ENCODE data around the gene ARID3A.

ARID3A gene

DNA sequence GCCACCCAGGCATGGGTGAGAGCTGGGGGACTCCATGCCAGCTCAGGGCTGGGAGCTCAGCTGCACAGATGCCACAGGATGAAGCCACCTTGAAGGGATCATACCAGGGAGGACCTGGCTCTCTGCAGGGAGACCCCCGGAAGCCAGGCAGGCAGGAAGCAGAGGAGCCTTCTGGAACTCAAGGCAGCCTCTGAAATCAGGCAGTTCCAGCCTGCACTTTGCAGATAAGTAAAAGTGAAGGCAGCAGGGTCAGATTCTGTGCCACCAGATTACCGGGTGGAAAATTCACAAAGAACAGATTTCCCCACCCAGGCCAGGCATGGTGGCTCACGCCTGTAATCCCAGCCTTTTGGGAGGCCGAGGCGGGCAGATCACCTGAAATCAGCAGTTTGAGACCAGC lies 92.6 kb downstream of the ARID3A start:
- no peak overlapping the region; the same call in 1 of the 2 replicates for H3K4me2 ChIP-seq

DNA sequence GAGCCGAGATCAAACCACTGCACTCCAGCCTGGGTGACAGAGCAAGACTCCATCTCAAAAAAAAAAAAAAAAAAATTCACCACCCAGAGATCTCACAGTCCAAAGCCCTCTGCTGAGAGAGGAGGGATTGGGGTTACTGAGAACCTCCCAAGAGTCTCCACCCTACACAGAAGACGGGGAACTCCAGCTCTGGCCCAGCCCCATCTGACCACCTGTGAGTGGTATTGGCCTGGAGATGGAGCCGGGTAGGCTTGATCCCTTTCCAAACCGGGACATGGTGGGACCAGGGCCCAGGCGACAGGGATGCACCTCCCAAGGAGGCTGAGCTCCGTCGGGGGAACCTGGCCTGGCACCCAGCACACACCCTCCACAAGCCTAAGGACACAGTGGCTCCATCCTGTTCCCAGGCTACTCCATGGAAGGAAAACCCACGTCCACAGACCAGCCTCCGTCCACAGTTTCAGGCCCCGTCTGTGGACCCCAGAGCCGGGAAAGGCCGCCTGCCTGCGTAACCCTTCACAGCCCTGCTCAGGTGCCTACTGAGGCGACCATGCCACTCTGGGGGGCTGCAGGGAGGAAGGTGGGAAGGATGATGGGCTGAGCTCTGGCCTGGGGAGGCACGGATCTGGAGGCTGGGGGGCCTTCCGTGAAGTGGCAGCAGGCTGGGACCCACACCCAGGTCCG lies 93.2 kb downstream of the ARID3A start:
- H2AFZ ChIP-seq (ENCODE audit: low read depth): no peak overlapping the region
- peak overlapping the region; percentile 83; the same call in 1 of the 2 replicates for H3K9ac ChIP-seq
- no peak overlapping the region for H3K27ac ChIP-seq
- peaks cover 22% of the 10 kb centered on the region for H3K4me1 ChIP-seq (ENCODE audit: low read depth, poor library complexity, severe bottlenecking)
- no peak overlapping the region for H3K4me3 ChIP-seq (IDR thresholded peaks at IDR 0.05; ENCODE audit: insufficient read depth, low read depth, low read length)
- H3K36me3 ChIP-seq (ENCODE audit: insufficient read depth): no peaks in the 10 kb centered on the region
- no peaks in the 10 kb centered on the region for H3K27me3 ChIP-seq (ENCODE audit: insufficient read depth, low read depth)
- peaks cover 60% of the 10 kb centered on the region for H3K79me2 ChIP-seq (ENCODE audit: insufficient read depth, low read depth)
- TF ChIP-seq, protein P1, sequence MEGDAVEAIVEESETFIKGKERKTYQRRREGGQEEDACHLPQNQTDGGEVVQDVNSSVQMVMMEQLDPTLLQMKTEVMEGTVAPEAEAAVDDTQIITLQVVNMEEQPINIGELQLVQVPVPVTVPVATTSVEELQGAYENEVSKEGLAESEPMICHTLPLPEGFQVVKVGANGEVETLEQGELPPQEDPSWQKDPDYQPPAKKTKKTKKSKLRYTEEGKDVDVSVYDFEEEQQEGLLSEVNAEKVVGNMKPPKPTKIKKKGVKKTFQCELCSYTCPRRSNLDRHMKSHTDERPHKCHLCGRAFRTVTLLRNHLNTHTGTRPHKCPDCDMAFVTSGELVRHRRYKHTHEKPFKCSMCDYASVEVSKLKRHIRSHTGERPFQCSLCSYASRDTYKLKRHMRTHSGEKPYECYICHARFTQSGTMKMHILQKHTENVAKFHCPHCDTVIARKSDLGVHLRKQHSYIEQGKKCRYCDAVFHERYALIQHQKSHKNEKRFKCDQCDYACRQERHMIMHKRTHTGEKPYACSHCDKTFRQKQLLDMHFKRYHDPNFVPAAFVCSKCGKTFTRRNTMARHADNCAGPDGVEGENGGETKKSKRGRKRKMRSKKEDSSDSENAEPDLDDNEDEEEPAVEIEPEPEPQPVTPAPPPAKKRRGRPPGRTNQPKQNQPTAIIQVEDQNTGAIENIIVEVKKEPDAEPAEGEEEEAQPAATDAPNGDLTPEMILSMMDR (conservative IDR thresholded peaks at IDR 0.05; ENCODE audit: low read depth, low read length): no peak
- peaks cover 14% of the 10 kb centered on the region for H4K20me1 ChIP-seq (ENCODE audit: insufficient read depth)
- H3K4me2 ChIP-seq: peak overlapping the region; percentile 82

More for the DNA sequence above, 92.6 kb downstream of the ARID3A start:
- Histone ChIP-seq H2AFZ (ENCODE audit: low read depth) (no peak overlapping the region), H4K20me1 (ENCODE audit: insufficient read depth) (peaks cover 14% of the 10 kb centered on the region), H3K9ac (no peak overlapping the region; the same call in 1 of the 2 replicates), H3K4me3 (IDR thresholded peaks at IDR 0.05; ENCODE audit: insufficient read depth, low read depth, low read length) (no peak overlapping the region), H3K27ac (no peak overlapping the region), H3K4me1 (ENCODE audit: low read depth, poor library complexity, severe bottlenecking) (peaks cover 22% of the 10 kb centered on the region), H3K36me3 (ENCODE audit: insufficient read depth) (no peaks in the 10 kb centered on the region), H3K27me3 (ENCODE audit: insufficient read depth, low read depth) (no peaks in the 10 kb centered on the region), H3K79me2 (ENCODE audit: insufficient read depth, low read depth) (peaks cover 60% of the 10 kb centered on the region)
- TF ChIP-seq, protein P1 (conservative IDR thresholded peaks at IDR 0.05; ENCODE audit: low read depth, low read length): no peak

DNA sequence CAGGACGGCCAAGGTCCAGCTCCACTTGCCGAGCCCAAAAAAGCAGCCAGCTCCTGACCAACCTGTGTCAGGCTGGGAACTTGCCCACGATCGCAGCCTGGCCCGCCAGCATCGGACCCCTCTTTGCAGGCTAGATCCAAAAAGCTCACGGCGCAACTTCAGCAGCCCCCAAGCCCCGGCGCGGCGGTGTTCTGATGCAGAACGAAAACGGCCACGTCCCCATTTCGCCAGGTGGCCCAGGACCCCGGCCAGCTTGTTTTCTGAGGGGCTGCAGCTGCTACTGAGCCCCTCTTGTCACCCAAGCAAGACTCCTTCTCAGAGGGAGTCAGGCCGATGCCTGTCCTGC lies 93.8 kb downstream of the ARID3A start:
- Histone ChIP-seq H3K27ac (no peak overlapping the region; the same call in 1 of the 2 replicates), H3K9ac (peak overlapping the region; percentile 83; the same call in 1 of the 2 replicates), H3K36me3 (ENCODE audit: insufficient read depth) (no peaks in the 10 kb centered on the region), H3K79me2 (ENCODE audit: insufficient read depth, low read depth) (peaks cover 60% of the 10 kb centered on the region), H4K20me1 (ENCODE audit: insufficient read depth) (peaks cover 14% of the 10 kb centered on the region), H3K4me2 (peak overlapping the region; percentile 82), H3K4me3 (IDR thresholded peaks at IDR 0.05; ENCODE audit: insufficient read depth, low read depth, low read length) (no peak overlapping the region), H3K27me3 (ENCODE audit: insufficient read depth, low read depth) (no peaks in the 10 kb centered on the region), H3K4me1 (ENCODE audit: low read depth, poor library complexity, severe bottlenecking) (peaks cover 22% of the 10 kb centered on the region), H2AFZ (ENCODE audit: low read depth) (no peak overlapping the region)
- TF ChIP-seq, protein P1 (conservative IDR thresholded peaks at IDR 0.05; ENCODE audit: low read depth, low read length): no peak

DNA sequence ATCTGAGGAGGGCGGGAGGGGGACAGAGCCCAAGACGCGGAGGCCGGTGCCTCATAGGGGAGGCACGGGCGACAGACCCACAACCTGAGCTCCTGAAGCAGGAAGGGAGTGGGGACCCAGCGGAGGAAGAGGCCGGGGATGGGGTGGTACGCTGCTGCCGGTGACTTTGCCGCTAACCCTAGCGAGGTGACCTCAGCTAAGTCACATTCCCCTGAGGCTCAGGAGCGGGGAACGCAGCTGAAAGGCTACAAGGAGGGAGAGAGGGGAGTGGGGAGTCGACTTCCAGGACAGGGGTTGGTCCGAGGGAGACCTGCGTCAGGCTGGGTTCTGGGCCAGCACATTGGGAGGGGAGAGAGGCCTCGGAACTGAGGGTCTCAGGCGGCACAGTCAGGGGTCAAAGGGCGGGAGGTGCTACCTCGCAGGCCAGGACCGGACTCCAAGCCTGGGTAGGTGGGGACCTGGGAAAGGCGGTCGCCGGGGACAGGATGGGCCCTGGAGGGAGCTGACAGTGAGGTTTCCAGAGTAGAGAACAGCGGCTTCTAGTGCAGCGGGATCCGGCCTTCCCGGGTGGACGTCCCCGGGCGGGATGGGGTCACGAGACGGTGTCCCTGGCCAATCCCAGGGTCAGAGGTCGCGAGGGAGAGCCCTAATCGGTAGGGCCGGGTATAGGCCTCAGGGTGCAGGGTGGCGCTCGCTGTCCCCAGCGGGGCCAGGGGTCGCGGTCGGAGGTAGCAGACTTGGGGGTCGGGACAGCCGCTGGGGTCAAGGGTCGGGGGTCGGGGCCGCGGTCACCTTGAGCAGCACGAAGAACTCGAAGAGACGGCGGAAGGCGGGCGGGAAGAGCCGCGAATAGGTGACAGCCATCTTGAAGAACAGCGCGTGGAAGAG lies 94.4 kb downstream of the ARID3A start:
- Histone ChIP-seq H3K9ac (peak overlapping the region; percentile 83; the same call in 1 of the 2 replicates), H3K4me1 (ENCODE audit: low read depth, poor library complexity, severe bottlenecking) (peaks cover 22% of the 10 kb centered on the region), H3K27ac (peak overlapping the region; percentile 67), H2AFZ (ENCODE audit: low read depth) (no peak overlapping the region), H3K27me3 (ENCODE audit: insufficient read depth, low read depth) (no peaks in the 10 kb centered on the region), H3K4me2 (peak overlapping the region; percentile 82), H4K20me1 (ENCODE audit: insufficient read depth) (peaks cover 13% of the 10 kb centered on the region), H3K4me3 (IDR thresholded peaks at IDR 0.05; ENCODE audit: insufficient read depth, low read depth, low read length) (no peak overlapping the region), H3K79me2 (ENCODE audit: insufficient read depth, low read depth) (peaks cover 55% of the 10 kb centered on the region), H3K36me3 (ENCODE audit: insufficient read depth) (no peaks in the 10 kb centered on the region)
- TF ChIP-seq, protein P1 (conservative IDR thresholded peaks at IDR 0.05; ENCODE audit: low read depth, low read length): no peak

Data from KMS-11 (cell line).